Dermis microvascular lymphatic vessel endothelial cell (primary cell): ENCODE data around the gene REL. TPM values are rescaled to one million over a fixed set of nuclear protein-coding genes. Genes with fewer than 3 reads are reported as not detected.
"Not testable (repeated sequence)": the region's sequence is repeated elsewhere in the genome, so short reads cannot be mapped to it uniquely, and the experiment has no call there.

Experiments used
- DNase-seq, 2 donors: peaks; one replicate each; pipeline versions ENCODE4 v3.0.0 to v3.0.0-alpha.2; 2010; ENCODE audit warnings: low read depth in 2 of 2
- total RNA-seq: library from RNA; depleted of rRNA; stranded (reverse); fragments of >200 nt; gene quantifications from 2 replicates; pipeline ENCODE4 v1.2.1, GENCODE V29; 2014

REL gene
- total RNA-seq = 8.6 and 23.3 TPM in 2 replicates

GRCh38 chr2:60881047-60881932 lies at the start of gene REL:
TSS of gene REL (plus strand) at chr2:60881574. CDS start at chr2:60881841, 267 bp downstream.
- DNase-seq = peak; percentile 81 to 94

GRCh38 chr2:60831921-60832320 lies 49.5 kb upstream of the REL start:
- no peak for DNase-seq

GRCh38 chr2:60832621-60833020 lies 48.8 kb upstream of the REL start:
- DNase-seq = no peak

GRCh38 chr2:60834270-60834717 lies 47.1 kb upstream of the REL start:
- peak in 1 of 2 donors; percentile 4 for DNase-seq

- no peak for DNase-seq
Measured at GRCh38 chr2:60836491-60836890, 44.9 kb upstream of the REL start.

GRCh38 chr2:60837123-60837522 lies 44.3 kb upstream of the REL start:
- DNase-seq = no peak

- DNase-seq = no peak
Measured at GRCh38 chr2:60838481-60838880, 42.9 kb upstream of the REL start.

- DNase-seq = no peak
Measured at GRCh38 chr2:60839126-60839813, 42.1 kb upstream of the REL start.

GRCh38 chr2:60840880-60841279 lies 40.5 kb upstream of the REL start:
- no peak for DNase-seq

GRCh38 chr2:60843006-60843405 lies 38.4 kb upstream of the REL start:
- no peak for DNase-seq

GRCh38 chr2:60844105-60844504 lies 37.3 kb upstream of the REL start:
- DNase-seq = no peak

- no peak for DNase-seq
Measured at GRCh38 chr2:60847854-60848253, 33.5 kb upstream of the REL start.

GRCh38 chr2:60849187-60849586 lies 32.2 kb upstream of the REL start:
- no peak for DNase-seq

GRCh38 chr2:60852282-60852860 lies 29.0 kb upstream of the REL start:
- DNase-seq = peak in 1 of 2 donors; percentile 4

- no peak for DNase-seq
Measured at GRCh38 chr2:60853531-60853930, 27.8 kb upstream of the REL start.

GRCh38 chr2:60855989-60856669 lies 25.2 kb upstream of the REL start:
- no peak for DNase-seq

GRCh38 chr2:60857056-60857455 lies 24.3 kb upstream of the REL start:
- DNase-seq = no peak

GRCh38 chr2:60858897-60859311 lies 22.5 kb upstream of the REL start:
- no peak for DNase-seq

GRCh38 chr2:60861736-60862135 lies 19.6 kb upstream of the REL start:
- peak in 1 of 2 donors; percentile 31 for DNase-seq

- no peak for DNase-seq
Measured at GRCh38 chr2:60862642-60863041, 18.7 kb upstream of the REL start.

GRCh38 chr2:60865361-60865760 lies 16.0 kb upstream of the REL start:
- DNase-seq = not testable (repeated sequence)

GRCh38 chr2:60867007-60867406 lies 14.4 kb upstream of the REL start:
- no peak for DNase-seq
